Lower leg skin (tissue), 3 donors: ENCODE results near the gene RPA1.

Experiments
- POLR2A ChIP-seq, 2 donors: fragments of 450-650 bp; IDR thresholded peaks; one replicate each; pipeline ENCODE4 v1.6.1; 2016 to 2017; ENCODE audit warnings: antibody characterized with exemption in 2 of 2, mild to moderate bottlenecking in 1 of 2, moderate library complexity in 1 of 2
- TF ChIP-seq, protein P1 (sequence below), 3 donors: fragments of 450-650 bp; IDR thresholded peaks; one replicate each; pipeline ENCODE4 v1.5.1; 2016; ENCODE audit warnings: antibody characterized with exemption in 3 of 3, mild to moderate bottlenecking in 3 of 3, moderate library complexity in 2 of 3

GRCh38 chr17:1792495-1793446 is 37.0 kb upstream of the RPA1 start:
- TF ChIP-seq, protein P1, sequence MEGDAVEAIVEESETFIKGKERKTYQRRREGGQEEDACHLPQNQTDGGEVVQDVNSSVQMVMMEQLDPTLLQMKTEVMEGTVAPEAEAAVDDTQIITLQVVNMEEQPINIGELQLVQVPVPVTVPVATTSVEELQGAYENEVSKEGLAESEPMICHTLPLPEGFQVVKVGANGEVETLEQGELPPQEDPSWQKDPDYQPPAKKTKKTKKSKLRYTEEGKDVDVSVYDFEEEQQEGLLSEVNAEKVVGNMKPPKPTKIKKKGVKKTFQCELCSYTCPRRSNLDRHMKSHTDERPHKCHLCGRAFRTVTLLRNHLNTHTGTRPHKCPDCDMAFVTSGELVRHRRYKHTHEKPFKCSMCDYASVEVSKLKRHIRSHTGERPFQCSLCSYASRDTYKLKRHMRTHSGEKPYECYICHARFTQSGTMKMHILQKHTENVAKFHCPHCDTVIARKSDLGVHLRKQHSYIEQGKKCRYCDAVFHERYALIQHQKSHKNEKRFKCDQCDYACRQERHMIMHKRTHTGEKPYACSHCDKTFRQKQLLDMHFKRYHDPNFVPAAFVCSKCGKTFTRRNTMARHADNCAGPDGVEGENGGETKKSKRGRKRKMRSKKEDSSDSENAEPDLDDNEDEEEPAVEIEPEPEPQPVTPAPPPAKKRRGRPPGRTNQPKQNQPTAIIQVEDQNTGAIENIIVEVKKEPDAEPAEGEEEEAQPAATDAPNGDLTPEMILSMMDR (IDR thresholded peaks at IDR 0.05): no peak
- no peak for TF ChIP-seq POLR2A (IDR thresholded peaks at IDR 0.05)
